Measurements from ENCODE around the gene PGAP6. TPM values are rescaled to one million over a fixed set of nuclear protein-coding genes. Genes with fewer than 3 reads are reported as not detected.
"Not testable (repeated sequence)": the region's sequence is repeated elsewhere in the genome, so short reads cannot be mapped to it uniquely, and the experiment has no call there.

PGAP6 gene
- total RNA-seq, 4 donors from 2014 or later = 19.9 to 47.6 (median 24.3) TPM

DNA sequence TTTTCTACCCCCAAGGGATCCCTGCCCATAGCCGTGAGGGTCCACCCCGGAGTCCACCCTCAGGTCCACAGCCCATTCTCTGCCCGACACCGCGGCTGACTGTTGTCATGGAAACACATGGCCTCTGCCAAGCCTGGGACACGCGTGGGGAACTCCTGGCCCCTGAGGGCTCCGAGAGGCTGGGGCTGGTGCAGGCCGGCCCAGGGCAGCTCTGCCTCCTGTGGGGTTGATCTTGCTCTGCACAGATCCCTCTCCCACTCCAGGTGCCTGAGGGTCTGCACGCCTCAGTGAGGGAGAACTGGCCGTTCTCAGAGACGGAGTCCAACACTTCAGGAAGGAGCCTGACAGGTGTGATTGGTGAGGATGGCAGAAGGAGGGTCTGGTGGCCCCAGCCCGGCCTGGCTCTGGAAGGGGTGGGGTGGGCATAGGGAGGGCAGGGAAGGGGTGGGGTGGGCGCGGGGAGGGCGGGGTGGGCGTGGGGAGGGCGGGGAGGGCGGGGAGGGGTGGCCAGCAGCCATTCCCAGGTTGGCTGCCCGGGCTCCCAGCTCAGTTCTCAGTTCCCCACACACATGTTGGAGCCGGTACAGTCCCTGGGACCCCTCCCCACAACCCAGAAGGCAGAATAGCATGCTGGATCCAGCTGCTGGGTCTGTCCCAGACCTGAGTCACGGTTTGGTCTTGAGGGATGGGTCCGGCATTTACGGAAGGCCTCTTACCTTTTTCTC is 17.9 kb downstream of the PGAP6 start:
- WGBS, 2 donors (ENCODE audit: low coverage in 1 of 2) = 5 to 61% methylated on average over 2 to 10 of the region's 24 CpGs
- no peak for ATAC-seq
- Histone ChIP-seq H3K4me1 (peaks cover 0 to 10% (median 0%) of the 10 kb centered on the region in 3 donors), H3K36me3 (peaks cover 0 to 30% of the 10 kb centered on the region in 2 donors), H3K9me3 (no peaks in the 10 kb centered on the region), H3K4me3 (no peak overlapping the region), H3K27ac (no peak overlapping the region), H3K27me3 (peaks cover 38% of the 10 kb centered on the region)
- no peak for TF ChIP-seq POLR2A (IDR thresholded peaks at IDR 0.05)
- TF ChIP-seq, protein P1, sequence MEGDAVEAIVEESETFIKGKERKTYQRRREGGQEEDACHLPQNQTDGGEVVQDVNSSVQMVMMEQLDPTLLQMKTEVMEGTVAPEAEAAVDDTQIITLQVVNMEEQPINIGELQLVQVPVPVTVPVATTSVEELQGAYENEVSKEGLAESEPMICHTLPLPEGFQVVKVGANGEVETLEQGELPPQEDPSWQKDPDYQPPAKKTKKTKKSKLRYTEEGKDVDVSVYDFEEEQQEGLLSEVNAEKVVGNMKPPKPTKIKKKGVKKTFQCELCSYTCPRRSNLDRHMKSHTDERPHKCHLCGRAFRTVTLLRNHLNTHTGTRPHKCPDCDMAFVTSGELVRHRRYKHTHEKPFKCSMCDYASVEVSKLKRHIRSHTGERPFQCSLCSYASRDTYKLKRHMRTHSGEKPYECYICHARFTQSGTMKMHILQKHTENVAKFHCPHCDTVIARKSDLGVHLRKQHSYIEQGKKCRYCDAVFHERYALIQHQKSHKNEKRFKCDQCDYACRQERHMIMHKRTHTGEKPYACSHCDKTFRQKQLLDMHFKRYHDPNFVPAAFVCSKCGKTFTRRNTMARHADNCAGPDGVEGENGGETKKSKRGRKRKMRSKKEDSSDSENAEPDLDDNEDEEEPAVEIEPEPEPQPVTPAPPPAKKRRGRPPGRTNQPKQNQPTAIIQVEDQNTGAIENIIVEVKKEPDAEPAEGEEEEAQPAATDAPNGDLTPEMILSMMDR (IDR thresholded peaks at IDR 0.05) = no peak
- TF ChIP-seq POLR2AphosphoS5 (IDR thresholded peaks at IDR 0.05) = no peak
- no peak for TF ChIP-seq EP300 (IDR thresholded peaks at IDR 0.05)

- no peak for ATAC-seq
- no peaks in the 10 kb centered on the region for H3K9me3 ChIP-seq
- no peak overlapping the region for H3K27ac ChIP-seq
- no peak overlapping the region for H3K4me3 ChIP-seq
- H3K36me3 ChIP-seq = peaks cover 0 to 23% of the 10 kb centered on the region in 2 donors
- 56% methylated on average over 9 of the region's 20 CpGs; no CpG with 5 or more reads in 1 of the 2 donors for WGBS, 2 donors (ENCODE audit: low coverage in 1 of 2)
- H3K4me1 ChIP-seq = peaks cover 0 to 8% (median 0%) of the 10 kb centered on the region in 3 donors
- TF ChIP-seq POLR2A (IDR thresholded peaks at IDR 0.05) (no peak), POLR2AphosphoS5 (IDR thresholded peaks at IDR 0.05) (no peak), EP300 (IDR thresholded peaks at IDR 0.05) (no peak)
- TF ChIP-seq, protein P1 (IDR thresholded peaks at IDR 0.05) = no peak
- peaks cover 38% of the 10 kb centered on the region for H3K27me3 ChIP-seq
Observed at GRCh38 chr16:363110-363765, 18.5 kb downstream of the PGAP6 start.

DNA sequence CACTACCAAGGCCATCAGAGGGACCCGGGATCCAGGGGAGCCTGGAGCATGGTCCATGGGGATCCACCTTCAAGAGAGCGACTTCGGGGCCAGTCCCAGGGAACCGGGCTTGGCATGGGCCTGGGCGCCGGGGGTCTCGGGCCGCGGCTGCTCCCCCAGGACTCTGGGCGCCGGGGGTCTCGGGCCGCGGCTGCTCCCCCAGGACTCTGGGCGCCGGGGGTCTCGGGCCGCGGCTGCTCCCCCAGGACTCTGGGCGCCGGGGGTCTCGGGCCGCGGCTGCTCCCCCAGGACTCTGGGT is 19.1 kb downstream of the PGAP6 start:
- H3K4me1 ChIP-seq, H3K4me3 ChIP-seq, H3K9me3 ChIP-seq, ATAC-seq, H3K27ac ChIP-seq: not testable (repeated sequence)
- no CpG with 5 or more reads among the region's 24 CpGs for WGBS, 2 donors (ENCODE audit: low coverage in 1 of 2)
- Histone ChIP-seq H3K27me3 (peaks cover 38% of the 10 kb centered on the region), H3K36me3 (peaks cover 0 to 17% of the 10 kb centered on the region in 2 donors)

GRCh38 chr16:361872-362701 is 19.7 kb downstream of the PGAP6 start:
- WGBS, 2 donors (ENCODE audit: low coverage in 1 of 2) = 4% methylated on average over 7 of the region's 30 CpGs; no CpG with 5 or more reads in 1 of the 2 donors
- peaks cover 0 to 8% (median 0%) of the 10 kb centered on the region in 3 donors for H3K4me1 ChIP-seq
- peak; percentile 79 for ATAC-seq
- H3K36me3 ChIP-seq = peaks cover 0 to 12% of the 10 kb centered on the region in 2 donors
- H3K27me3 ChIP-seq = peaks cover 38% of the 10 kb centered on the region
- TF ChIP-seq EP300 (IDR thresholded peaks at IDR 0.05) = no peak
- TF ChIP-seq, protein P1 (IDR thresholded peaks at IDR 0.05) = peak in 3 of 4 experiments; percentile 68 to 80 (median 76)
- H3K27ac ChIP-seq = no peak overlapping the region
- H3K4me3 ChIP-seq = no peak overlapping the region
- no peaks in the 10 kb centered on the region for H3K9me3 ChIP-seq

- H3K4me3 ChIP-seq = no peak overlapping the region
- no peak for TF ChIP-seq POLR2A (IDR thresholded peaks at IDR 0.05)
- TF ChIP-seq EP300 (IDR thresholded peaks at IDR 0.05) = no peak
- TF ChIP-seq, protein P1 (IDR thresholded peaks at IDR 0.05) = no peak
- no peak for TF ChIP-seq POLR2AphosphoS5 (IDR thresholded peaks at IDR 0.05)
Observed at GRCh38 chr16:361341-361871, 20.4 kb downstream of the PGAP6 start.

More at GRCh38 chr16:361341-361871, 20.4 kb downstream of the PGAP6 start:
- peaks cover 38% of the 10 kb centered on the region for H3K27me3 ChIP-seq
- ATAC-seq = no peak
- no peaks in the 10 kb centered on the region for H3K9me3 ChIP-seq
- peaks cover 0 to 5% of the 10 kb centered on the region in 2 donors for H3K36me3 ChIP-seq
- H3K4me1 ChIP-seq = peaks cover 0 to 8% (median 0%) of the 10 kb centered on the region in 3 donors
- no peak overlapping the region for H3K27ac ChIP-seq
- no CpG with 5 or more reads among the region's 30 CpGs for WGBS, 2 donors (ENCODE audit: low coverage in 1 of 2)
